Effector memory CD8-positive, alpha-beta T cell (primary cell): Measurements from ENCODE around the gene TIGD6.
"Not testable (repeated sequence)": the region's sequence is repeated elsewhere in the genome, so short reads cannot be mapped to it uniquely, and the experiment has no call there.

Experiments
- ATAC-seq: fragments of 150-1000 bp; cut with Tn5 transposase; replicated peaks from 2 replicates; pipeline ENCODE4 v1.10.0; 2021; ENCODE audit warnings: mild to moderate bottlenecking, moderate library complexity
- DNase-seq, 3 experiments: peaks; one replicate each; pipeline ENCODE4 v3.0.0; 2021
- H3K27ac Mint-ChIP-seq, 2 donors: one replicate each; pipeline ENCODE4 v1.8.0; 2022; ENCODE audit warnings: mild to moderate bottlenecking in 2 of 2, mixed read lengths in 2 of 2, moderate library complexity in 2 of 2
- H3K27me3 Mint-ChIP-seq, 2 donors: one replicate each; pipeline ENCODE4 v1.8.0; 2022; ENCODE audit warnings: mixed read lengths in 2 of 2
- H3K36me3 Mint-ChIP-seq: one replicate; pipeline ENCODE4 v1.8.0; 2022; ENCODE audit warnings: mild to moderate bottlenecking, moderate library complexity, mixed read lengths; ENCODE audit not compliant: insufficient read depth
- H3K4me1 Mint-ChIP-seq, 2 donors: one replicate each; pipeline ENCODE4 v1.8.0; 2022; ENCODE audit warnings: low read depth in 2 of 2, mixed read lengths in 2 of 2
- H3K4me3 Mint-ChIP-seq, 2 donors: one replicate each; pipeline ENCODE4 v1.8.0; 2022; ENCODE audit warnings: mild to moderate bottlenecking in 2 of 2, mixed read lengths in 2 of 2, moderate library complexity in 2 of 2
- H3K9me3 Mint-ChIP-seq, 2 donors: one replicate each; pipeline ENCODE4 v1.8.0; 2022; ENCODE audit warnings: mixed read lengths in 2 of 2
- total RNA-seq, 9 experiments: gene quantifications; one replicate each; lab custom pipeline; 2026; lab: John Stamatoyannopoulos, UW

Gene TIGD6
- 0 to 5.1 (median 4.0) reads per million in 9 experiments for total RNA-seq

- DNase-seq: peak; percentile 74 to 80 (median 76)
- Mint-ChIP-seq H3K4me1 (peaks cover 21 to 41% of the 10 kb centered on the region in 2 donors), H3K9me3 (no peaks in the 10 kb centered on the region), H3K36me3 (peaks cover 28% of the 10 kb centered on the region), H3K27ac (peak within 1 kb of the TSS; percentile 69 to 85), H3K27me3 (no peaks in the 10 kb centered on the region), H3K4me3 (peak within 1 kb of the TSS; percentile 85 to 88)
- peak; percentile 74 for ATAC-seq
These were observed at the start of gene TIGD6, which contains the start of gene HMGXB3 for GRCh38 chr5:150000256-150000989. TSS of gene TIGD6 (minus strand) at chr5:150000654. CDS start at chr5:149996348, 4,306 bp downstream. TSS of gene HMGXB3 (plus strand) at chr5:150000739. CDS start at chr5:150004853, 4,114 bp downstream.

- Mint-ChIP-seq H3K9me3 (no peaks in the 10 kb centered on the region), H3K4me3 (peak overlapping the region; percentile 43 to 59), H3K36me3 (peaks cover 79% of the 10 kb centered on the region), H3K27ac (peak overlapping the region in 1 of 2 donors; percentile 81), H3K27me3 (no peaks in the 10 kb centered on the region), H3K4me1 (peaks cover 34 to 43% of the 10 kb centered on the region in 2 donors)
- ATAC-seq: peak; percentile 98
- DNase-seq: peak; percentile 29 to 40 (median 36)
These were observed 45.6 kb upstream of the TIGD6 start for GRCh38 chr5:150046031-150046430.

DNA sequence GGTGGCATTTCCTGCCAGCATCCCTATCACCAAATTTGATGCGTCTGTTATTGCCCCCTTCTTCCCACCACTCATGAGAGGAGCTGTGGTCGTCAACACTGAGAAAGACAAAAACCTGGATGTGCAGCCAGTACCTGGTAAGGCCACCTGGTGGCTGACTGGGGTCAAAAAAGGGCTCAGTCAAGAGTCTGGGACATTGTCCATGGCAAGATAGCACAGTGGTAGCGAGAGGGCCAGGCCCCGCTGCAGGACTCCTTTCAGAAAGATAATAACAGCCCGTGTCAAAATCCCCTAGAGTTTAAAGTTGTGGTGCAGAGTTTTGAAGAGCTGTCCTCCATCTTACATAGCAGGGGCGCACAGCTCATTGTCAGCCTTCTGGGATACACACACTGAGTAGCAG is 45.1 kb upstream of the TIGD6 start:
- Mint-ChIP-seq H3K36me3 (peaks cover 76% of the 10 kb centered on the region), H3K4me1 (peaks cover 34 to 43% of the 10 kb centered on the region in 2 donors), H3K27me3 (no peaks in the 10 kb centered on the region), H3K9me3 (no peaks in the 10 kb centered on the region), H3K27ac (peak overlapping the region; percentile 3 to 32), H3K4me3 (peak overlapping the region; percentile 43 to 59)
- ATAC-seq (peak; percentile 3), DNase-seq (no peak)

- H3K4me1 Mint-ChIP-seq: peaks cover 34 to 43% of the 10 kb centered on the region in 2 donors
- DNase-seq: no peak
- peak overlapping the region; percentile 43 to 59 for H3K4me3 Mint-ChIP-seq
- ATAC-seq: no peak
- no peaks in the 10 kb centered on the region for H3K27me3 Mint-ChIP-seq
- no peaks in the 10 kb centered on the region for H3K9me3 Mint-ChIP-seq
- peaks cover 72% of the 10 kb centered on the region for H3K36me3 Mint-ChIP-seq
- H3K27ac Mint-ChIP-seq: peak overlapping the region in 1 of 2 donors; percentile 3
These were observed 44.3 kb upstream of the TIGD6 start for GRCh38 chr5:150044712-150045111.

GRCh38 chr5:150044329-150044681 is 43.9 kb upstream of the TIGD6 start:
- Mint-ChIP-seq H3K4me3 (peak overlapping the region; percentile 47 to 51), H3K27ac (peak overlapping the region; percentile 3 to 77)
- DNase-seq: no peak

GRCh38 chr5:150043657-150044328 is 43.3 kb upstream of the TIGD6 start:
- Mint-ChIP-seq H3K36me3 (peaks cover 63% of the 10 kb centered on the region), H3K9me3 (no peaks in the 10 kb centered on the region), H3K4me3 (peak overlapping the region; percentile 47 to 51), H3K27ac (peak overlapping the region; percentile 3 to 77), H3K27me3 (no peaks in the 10 kb centered on the region), H3K4me1 (peaks cover 34 to 40% of the 10 kb centered on the region in 2 donors)
- ATAC-seq (no peak), DNase-seq (no peak)

More at GRCh38 chr5:150044329-150044681, 43.9 kb upstream of the TIGD6 start:
- Mint-ChIP-seq H3K36me3 (peaks cover 68% of the 10 kb centered on the region), H3K27me3 (no peaks in the 10 kb centered on the region), H3K9me3 (no peaks in the 10 kb centered on the region), H3K4me1 (peaks cover 34 to 40% of the 10 kb centered on the region in 2 donors)
- ATAC-seq: no peak

DNA sequence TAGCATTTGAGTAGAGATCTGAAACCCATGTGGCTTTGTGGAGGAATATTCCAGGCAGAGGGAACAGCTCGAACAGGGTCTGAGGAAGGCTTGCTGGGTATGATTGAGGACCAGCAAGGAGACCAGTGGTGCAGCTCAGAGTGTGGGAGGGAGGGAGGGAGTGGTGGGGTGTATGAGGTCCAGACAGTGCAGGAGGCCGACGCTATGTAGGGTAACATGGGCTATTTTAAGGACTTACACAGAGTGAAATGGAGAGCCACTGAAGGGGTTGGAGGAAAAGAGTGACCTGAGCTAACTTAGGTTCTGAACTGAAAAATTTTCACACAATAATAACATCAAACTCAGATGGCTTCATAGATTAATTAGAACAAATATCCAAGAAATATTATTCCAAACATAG is 42.0 kb upstream of the TIGD6 start:
- Mint-ChIP-seq H3K9me3 (no peaks in the 10 kb centered on the region), H3K36me3 (peaks cover 51% of the 10 kb centered on the region), H3K27me3 (no peaks in the 10 kb centered on the region), H3K4me1 (peaks cover 34 to 40% of the 10 kb centered on the region in 2 donors), H3K4me3 (no peak overlapping the region), H3K27ac (no peak overlapping the region)
- DNase-seq (no peak), ATAC-seq (no peak)

DNA sequence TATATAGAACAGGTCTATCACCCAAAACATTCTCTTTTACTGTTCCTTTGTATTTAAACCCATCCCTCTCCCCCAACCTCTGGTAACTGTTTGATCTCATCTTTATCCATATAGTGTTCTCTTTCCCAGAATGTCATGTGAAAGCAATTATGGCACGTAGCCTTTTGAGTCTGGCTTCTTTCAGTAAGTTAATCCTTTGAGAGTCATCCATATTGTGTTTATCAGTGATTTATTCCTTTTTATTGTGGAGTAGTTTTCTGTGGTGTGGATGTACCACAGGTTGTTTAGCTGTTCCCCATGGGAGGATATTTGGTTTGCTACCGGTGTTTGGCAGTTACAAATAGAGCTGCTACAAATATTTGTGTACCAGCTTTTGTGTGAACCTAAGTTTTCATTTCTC is 38.1 kb upstream of the TIGD6 start:
- DNase-seq (no peak), ATAC-seq (no peak)
- H3K4me3 Mint-ChIP-seq: no peak overlapping the region
- no peaks in the 10 kb centered on the region for H3K27me3 Mint-ChIP-seq
- H3K27ac Mint-ChIP-seq: no peak overlapping the region
- H3K9me3 Mint-ChIP-seq: no peaks in the 10 kb centered on the region
- peaks cover 9 to 15% of the 10 kb centered on the region in 2 donors for H3K4me1 Mint-ChIP-seq
- peaks cover 44% of the 10 kb centered on the region for H3K36me3 Mint-ChIP-seq

GRCh38 chr5:150036513-150036912 is 36.1 kb upstream of the TIGD6 start:
- H3K9me3 Mint-ChIP-seq: no peaks in the 10 kb centered on the region
- H3K27me3 Mint-ChIP-seq: no peaks in the 10 kb centered on the region
- H3K4me1 Mint-ChIP-seq: no peaks in the 10 kb centered on the region
- H3K4me3 Mint-ChIP-seq: no peak overlapping the region
- no peak for ATAC-seq
- DNase-seq: no peak
- peaks cover 28% of the 10 kb centered on the region for H3K36me3 Mint-ChIP-seq
- H3K27ac Mint-ChIP-seq: no peak overlapping the region

DNA sequence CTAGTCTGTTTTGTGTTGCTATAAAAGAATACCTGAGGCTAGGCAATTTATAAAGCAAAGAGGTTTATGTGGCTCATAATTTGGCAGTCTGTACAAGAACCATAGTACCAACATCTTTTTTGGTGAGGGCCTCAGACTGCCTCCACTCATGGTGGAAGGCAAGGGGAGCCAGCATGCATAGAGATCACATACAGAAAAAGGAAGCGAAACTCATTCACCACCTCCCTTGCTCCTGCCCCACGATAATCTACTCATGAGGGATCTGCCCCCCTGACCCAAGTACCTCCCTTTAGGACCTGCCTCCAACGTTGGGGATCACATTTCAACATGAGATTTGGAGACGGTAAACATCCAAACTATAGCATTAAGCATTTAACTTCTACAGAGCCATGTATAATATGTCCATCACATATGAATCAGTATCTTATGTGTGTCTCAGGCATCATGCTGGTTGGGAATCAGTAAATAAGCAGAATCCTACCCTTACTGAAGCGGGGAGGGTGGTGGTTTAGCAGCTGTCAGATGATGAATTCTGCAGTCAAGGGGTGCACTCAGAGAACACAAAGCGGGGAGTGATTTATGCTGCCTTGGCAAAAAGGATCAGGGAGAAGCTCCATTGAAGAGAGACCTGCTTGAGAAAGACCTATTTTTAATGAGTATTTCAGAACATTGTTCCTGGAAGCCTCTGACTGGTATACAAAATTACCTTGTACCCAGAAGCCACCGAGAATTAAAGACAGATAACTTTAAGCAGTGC is 34.9 kb upstream of the TIGD6 start:
- no peak for ATAC-seq
- Mint-ChIP-seq H3K27ac (no peak overlapping the region), H3K9me3 (no peaks in the 10 kb centered on the region), H3K36me3 (peaks cover 26% of the 10 kb centered on the region), H3K4me3 (no peak overlapping the region), H3K4me1 (no peaks in the 10 kb centered on the region), H3K27me3 (no peaks in the 10 kb centered on the region)
- no peak for DNase-seq

DNA sequence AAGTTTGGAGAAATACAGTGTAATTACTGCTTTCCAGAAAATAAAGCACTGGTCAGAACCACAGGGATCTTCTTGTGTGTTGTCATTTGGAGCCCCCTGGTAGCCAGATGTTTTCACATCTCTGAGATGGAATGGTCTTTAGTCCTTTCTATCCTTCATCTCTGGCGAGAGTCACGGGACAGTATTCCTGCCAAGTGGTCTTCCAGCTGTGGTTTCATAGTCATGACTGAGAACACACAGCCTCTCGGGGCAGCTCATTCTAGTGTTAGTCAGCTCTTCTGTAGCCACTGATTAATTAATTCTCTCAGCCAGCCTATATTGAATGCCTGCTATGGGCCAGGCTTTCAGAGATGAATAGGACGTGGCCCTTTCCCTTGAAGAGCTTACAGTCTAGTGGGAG is 34.2 kb upstream of the TIGD6 start:
- DNase-seq: no peak
- H3K4me1 Mint-ChIP-seq: no peaks in the 10 kb centered on the region
- no peak overlapping the region for H3K4me3 Mint-ChIP-seq
- no peaks in the 10 kb centered on the region for H3K9me3 Mint-ChIP-seq
- ATAC-seq: no peak
- no peaks in the 10 kb centered on the region for H3K27me3 Mint-ChIP-seq
- no peak overlapping the region for H3K27ac Mint-ChIP-seq
- peaks cover 27% of the 10 kb centered on the region for H3K36me3 Mint-ChIP-seq

- H3K9me3 Mint-ChIP-seq: no peaks in the 10 kb centered on the region
- no peak for DNase-seq
- H3K36me3 Mint-ChIP-seq: peaks cover 39% of the 10 kb centered on the region
- no peaks in the 10 kb centered on the region for H3K4me1 Mint-ChIP-seq
- no peak overlapping the region for H3K4me3 Mint-ChIP-seq
- no peaks in the 10 kb centered on the region for H3K27me3 Mint-ChIP-seq
- no peak overlapping the region for H3K27ac Mint-ChIP-seq
- no peak for ATAC-seq
These were observed 32.9 kb upstream of the TIGD6 start for GRCh38 chr5:150033334-150033733.

- not testable (repeated sequence) for H3K9me3 Mint-ChIP-seq, H3K27me3 Mint-ChIP-seq, H3K27ac Mint-ChIP-seq, H3K4me3 Mint-ChIP-seq, DNase-seq, H3K4me1 Mint-ChIP-seq, ATAC-seq
- H3K36me3 Mint-ChIP-seq: peaks cover 62% of the 10 kb centered on the region
These were observed 27.6 kb upstream of the TIGD6 start for GRCh38 chr5:150028047-150028446.
